RPMI8226 (cell line): ENCODE results near the gene CPEB3.
"Not testable (repeated sequence)": the region's sequence is repeated elsewhere in the genome, so short reads cannot be mapped to it uniquely, and the experiment has no call there.

ENCODE experiments used
- DNase-seq: peaks from one replicate; pipeline ENCODE4 v3.0.0-alpha.2; 2015

The CPEB3 gene

DNA sequence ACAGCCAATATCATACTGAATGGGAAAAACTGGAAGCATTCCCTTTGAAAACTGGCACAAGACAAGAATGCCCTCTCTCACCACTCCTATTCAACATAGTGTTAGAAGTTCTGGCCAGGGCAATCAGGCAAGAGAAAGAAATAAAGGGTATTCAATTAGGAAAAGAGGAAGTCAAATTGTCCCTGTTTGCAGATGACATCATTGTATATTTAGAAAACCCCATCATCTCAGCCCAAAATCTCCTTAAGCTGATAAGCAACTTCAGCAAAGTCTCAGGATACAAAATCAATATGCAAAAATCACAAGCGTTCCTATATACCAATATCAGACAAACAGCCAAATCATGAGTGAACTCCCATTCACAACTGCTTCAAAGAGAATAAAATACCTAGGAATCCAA lies 156.8 kb downstream of the CPEB3 start:
- DNase-seq: not testable (repeated sequence)

DNA sequence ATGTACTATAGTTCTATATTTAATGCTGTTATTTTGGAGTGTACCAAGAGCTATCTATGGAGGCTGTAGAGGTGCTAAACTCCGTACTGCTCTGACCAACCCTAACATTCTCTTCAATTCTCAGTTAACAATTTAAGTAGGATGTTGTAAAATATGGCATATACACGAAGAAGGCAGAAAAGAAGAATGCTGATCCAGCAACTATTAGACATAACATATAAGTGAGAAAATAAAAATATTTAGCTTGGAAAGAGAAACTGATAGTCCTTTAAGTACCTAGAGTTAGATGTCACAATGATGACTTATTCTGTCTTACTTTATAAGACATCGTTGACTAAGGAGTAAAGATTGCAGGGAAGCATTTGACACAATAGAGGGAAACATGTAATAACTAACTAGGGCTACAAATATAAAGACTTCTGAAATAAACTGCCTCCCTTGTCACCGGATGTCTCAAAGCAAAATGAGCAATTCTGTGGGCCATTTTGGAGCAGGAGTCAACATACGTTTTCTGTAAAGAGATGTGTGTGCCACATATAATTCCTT lies 159.5 kb downstream of the CPEB3 start:
- no peak for DNase-seq

DNA sequence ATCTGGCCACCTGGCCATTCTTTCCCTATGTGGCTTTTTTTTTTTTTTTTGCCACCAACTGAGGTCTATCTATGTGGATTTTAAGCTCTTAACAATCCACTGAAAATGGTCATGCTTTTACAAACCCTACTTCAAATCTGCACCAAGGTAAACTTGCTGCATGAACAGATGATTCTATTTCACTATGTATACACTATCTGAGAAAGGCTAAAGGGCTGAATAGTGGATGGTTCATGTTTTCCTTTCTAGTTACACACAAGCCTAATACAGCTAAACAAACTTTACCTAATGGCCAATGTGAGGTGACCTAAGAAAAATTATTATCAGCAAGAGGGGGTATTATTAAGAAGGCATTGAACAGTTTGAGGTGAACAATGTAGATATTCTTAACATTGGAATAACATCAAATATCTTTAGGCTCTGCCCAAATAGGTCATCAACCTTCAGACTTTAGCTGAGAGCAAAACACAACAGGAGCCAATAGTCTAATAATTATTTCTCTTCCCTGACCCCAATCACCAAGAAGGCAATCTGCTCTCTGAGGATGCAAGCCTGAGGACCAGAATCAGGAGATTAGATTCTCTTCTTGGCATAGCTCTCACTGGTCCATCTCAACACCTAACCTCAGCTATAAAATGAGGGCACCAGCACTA lies 160.1 kb downstream of the CPEB3 start:
- DNase-seq: no peak

DNA sequence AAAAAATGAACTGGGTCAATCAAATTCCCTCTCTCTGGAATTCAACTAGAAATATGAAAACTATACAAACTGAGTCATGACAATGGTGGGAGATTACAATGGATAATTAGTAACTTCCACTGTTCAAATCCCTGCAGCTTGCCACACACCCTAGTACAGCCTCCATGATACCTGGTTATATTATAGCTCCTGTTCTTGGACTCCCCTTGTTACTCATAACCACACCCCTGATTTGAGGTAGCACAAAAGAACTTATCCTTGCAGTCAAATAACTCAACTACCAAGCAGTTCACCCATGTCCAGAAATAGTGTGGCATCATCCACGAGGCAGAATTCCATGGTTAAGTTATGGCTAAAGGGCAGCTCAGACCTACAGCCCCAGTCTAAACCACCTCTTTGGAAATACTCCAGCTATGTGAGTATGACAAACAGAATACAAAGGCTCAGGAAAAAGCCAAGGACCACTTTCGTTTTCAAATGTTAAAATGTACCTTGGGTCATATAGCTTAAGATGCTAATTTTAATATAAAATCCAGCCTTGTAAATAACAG lies 164.7 kb downstream of the CPEB3 start:
- DNase-seq: no peak

DNA sequence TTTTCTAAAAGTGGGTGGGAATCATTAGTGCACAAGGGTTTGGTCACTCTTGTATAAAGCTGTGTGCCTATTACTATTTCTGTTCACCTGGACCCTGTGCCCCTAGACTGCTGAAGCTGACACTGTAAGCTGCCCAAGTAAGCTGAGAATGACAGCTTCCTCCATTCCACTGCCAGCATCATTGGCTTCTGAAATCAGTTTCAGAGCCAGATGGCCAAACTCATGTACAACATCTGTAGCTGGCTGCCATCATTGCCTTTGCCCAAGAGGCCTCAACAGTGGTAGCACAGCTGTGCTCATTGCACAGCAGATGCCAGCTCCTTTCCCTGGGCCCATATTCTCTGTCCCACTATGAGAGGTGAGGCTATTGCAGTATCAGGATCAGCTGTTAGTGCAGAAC lies 165.7 kb downstream of the CPEB3 start:
- DNase-seq: peak; percentile 57

DNA sequence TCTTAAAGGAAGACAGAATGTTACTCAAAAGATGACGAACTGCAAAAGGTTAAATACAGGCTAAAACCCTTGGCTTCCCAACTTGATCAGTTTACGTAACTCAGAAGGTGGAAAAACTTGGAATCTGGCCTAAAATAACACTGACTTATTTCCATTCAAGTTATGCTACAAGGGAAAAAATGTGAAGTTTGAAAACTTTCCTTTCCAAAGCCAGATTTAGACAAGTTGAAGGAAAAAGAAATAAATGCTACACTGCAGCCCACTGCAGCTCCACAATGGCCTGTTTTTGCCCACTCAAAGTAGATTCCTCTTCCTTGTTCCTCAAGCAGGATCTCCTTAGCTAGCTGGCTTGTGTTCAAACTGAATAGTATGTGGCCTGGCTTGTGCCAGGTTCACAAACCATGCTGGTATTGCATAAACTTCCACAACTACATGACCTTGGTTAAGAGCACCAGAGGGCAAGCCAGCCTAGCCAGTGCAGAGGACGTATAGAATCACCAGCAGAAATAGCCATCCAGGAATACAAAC lies 166.2 kb downstream of the CPEB3 start:
- DNase-seq: no peak

DNA sequence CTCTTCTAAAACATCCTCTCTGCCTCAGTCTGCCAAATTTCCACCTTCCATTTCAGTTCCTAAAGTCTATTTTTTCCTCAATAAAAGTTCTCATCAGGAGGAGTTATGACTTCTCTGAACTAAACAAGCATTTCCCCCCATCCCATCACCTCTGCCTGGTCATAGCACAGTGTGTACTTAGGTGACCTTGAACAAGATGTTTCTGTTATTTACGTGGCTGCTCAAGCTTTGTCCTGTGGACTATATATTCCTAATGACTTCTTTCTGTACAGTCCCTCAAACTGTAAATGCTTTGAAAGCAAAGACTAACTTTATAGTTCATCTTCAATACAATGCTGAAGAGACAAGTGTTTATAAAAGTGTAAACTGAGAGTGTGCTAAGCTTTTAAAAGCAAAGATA lies 166.9 kb downstream of the CPEB3 start:
- DNase-seq: no peak

DNA sequence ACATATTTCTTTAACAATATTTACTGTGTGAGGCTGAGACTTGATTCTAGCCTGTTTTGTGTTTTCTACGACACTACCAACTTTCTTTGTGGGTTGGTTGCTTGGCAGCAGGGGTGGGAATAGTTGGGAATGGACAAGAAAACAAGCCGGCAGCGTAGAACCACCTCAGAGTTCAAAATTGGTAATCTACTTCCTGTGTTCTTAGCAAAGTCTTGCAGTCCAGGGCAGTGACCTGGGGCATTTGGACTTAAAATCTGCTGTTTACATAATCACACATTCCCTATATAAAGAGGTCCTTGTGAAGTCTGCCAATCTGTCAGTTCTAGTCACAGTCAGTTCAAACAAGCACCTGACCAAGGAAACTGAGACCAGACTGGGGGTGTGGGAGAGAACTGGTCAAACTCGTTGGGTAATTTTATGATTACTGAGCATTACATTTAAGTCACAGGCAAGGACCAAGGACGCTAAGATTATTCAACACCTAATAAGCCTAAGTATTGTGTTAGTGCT lies 167.9 kb downstream of the CPEB3 start:
- DNase-seq: no peak

DNA sequence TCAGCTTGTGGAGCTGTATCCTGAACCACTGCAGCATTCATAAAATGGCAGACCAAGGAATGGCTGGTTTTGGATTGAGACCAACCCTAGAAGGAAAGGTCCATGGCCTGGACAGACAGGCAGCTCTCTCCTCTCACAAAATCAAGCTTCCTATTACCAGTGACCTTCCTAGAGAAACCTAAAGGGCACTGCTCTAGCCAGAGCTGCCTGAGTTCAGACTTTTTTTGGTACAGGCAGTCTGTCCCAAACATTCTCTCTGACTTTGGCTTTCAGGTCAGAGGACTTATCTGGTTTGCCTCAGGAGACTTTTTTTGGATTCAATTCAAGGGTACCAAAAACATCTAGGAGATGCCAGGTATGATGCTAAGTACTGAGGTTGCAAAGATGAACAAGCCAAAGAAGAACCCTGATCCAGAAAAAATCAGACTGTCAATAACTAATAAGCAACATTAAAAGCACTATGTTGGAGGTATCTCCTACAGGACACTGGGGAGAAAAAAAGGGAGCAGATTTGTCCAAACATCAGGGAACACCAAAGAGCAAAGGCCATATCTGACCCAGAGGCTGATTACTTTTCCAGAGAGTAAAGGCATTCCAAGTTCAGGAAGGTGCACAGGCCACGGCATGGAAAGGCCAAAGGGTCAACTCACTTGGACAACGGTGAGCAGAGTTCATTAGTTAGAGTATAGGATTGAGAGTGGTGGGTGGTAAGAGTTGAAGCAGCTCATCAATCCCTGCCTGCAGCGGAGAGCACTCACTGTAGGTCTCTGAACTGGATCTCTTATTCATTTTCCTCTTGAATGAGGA lies 169.0 kb downstream of the CPEB3 start:
- no peak for DNase-seq

DNA sequence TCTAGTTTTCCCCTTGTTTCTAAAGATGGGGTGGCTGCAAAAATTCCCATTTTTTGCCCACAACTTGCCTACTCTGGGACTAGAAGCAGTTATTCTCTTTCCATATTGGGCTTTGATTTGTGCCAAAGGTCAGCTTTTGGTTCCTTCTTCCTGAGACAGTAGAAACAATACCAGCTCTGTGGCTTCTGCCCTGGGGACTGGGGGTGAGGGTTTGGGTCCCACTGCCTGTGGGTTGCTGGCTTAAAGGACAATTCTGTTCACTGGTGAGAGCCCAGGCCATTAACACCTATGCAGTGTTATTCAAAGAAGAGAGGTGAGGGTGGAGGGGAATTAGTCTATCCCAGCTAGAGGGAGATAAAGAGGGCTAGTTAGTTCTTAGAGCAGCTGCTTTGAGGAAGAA lies 171.5 kb downstream of the CPEB3 start:
- no peak for DNase-seq

DNA sequence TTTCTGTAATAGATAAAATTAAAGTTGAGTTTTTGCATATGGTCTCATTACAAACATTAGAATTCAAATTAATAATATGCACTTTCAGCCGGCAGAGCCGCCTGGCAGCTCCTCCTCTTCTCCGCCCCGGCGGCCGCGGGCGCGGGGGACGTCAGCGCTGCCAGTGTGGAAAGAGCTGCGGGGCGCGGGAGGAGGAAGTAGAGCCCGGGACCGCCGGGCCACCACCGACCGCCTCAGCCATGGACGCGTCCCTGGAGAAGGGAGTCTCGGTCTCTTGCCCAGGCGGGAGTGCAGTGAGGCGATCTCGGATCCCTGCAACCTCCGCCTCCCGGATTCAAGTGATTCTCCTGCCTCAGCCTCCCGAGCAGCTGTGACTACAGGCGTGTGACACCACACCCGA lies 176.0 kb downstream of the CPEB3 start:
- not testable (repeated sequence) for DNase-seq

DNA sequence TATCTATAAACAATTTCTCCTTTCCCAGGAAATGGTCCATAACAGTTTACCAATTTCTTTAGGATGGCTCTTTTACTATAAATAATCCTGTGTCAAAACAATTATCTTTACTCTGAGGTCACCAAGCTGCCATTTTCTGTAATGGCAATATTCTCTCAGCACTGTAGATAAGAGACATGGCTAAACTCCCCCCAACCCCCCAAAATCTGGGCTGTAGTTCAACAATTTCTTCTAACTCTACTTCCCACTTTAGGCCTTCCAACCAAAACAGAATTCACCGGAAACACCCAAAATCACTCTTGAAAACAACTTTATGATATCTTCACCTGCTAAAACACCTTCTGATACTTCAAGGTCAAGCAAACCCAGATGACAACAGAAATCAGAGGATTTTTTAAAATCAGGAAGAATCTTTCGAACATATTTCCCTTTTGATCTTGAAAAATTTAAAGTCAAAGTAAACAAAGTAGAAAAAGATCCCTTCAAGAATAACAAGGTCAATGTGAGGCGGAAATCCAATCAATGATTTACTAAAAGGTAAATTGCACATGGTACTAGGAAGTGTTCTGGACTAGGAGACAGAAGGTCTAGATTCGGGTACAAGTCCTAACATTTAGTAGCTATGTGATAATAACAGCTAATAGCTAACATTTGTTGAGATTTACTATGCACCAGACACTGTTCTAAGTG lies 176.8 kb downstream of the CPEB3 start:
- no peak for DNase-seq

DNA sequence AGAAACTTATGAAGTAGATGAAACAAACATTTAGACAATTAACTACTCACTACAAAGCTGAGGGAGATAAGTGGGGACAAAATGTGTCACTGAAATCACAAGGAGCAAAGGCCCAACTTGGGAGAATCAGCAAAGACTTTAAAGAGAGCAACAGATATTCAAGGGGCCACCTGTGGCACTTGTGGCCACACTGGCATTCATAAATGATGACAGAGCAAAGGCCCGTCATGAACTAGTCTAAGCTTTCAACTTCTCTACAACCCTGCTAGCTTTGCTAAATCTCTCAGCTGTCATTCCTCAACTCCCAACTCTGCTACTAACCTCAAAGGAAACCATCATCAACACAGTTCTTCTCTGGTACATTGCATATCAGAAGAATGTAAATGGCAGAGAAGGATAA lies 178.4 kb downstream of the CPEB3 start:
- DNase-seq: peak; percentile 81

DNA sequence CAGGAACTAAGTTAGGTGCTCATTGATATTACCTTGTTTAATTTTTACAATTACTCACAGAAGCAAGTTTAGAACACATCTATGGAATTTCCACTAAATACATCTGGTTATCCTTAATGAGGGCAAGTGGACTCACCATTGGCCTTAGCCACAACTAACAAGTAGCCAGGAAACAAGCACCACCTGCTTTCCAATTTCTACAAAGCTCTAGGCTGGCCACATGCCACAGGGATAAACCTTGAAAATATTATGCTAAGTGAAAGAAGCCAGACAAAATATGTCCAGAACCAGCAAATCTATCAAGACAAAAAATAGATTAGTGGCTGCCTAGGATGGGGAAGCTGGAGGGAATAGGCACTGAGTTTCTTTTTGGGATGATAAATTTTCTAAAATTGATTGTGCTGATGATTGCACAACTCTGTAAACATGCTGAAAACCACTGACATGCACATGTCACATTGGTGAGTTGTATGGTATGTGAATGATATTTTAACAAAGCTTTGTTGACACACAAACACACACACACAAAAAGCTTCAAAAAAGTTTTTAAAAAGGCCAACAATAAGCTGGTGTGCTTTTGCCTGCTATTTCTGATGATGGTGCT lies 179.4 kb downstream of the CPEB3 start:
- peak; percentile 32 for DNase-seq

DNA sequence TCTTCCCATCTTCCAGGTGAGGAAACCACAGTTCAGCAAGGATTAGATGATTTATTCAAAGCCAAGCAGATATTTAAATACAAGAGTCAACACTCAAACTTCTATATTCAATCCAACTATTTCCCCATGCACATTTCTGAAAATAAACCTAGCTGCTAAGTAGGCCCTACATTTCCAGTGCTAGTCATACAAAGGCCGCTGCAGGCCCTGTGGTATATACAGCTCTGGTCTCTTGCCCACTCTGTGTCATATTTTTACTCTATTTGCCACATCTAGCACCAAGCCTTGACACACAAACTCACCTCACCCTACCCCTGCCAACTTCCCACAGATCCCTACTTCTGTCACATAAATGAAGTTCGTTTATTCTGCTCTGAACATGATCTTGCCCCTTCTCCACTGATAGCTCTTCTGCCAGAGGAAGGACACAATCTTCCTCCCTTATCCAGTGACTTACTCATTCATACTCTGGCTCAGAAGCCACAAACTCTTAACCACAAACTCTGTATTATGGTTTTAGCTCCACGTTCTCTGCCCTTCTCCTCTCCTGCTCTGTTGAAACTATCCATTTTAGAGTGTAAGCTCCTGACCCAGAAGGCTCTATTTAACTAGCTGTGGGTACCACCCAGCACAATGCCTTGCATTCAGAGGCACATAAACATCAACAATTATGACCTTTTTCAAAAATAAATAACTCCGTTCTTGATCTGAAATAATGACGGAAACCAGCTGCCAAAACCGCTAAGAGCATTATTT lies 180.7 kb downstream of the CPEB3 start:
- DNase-seq: no peak

DNA sequence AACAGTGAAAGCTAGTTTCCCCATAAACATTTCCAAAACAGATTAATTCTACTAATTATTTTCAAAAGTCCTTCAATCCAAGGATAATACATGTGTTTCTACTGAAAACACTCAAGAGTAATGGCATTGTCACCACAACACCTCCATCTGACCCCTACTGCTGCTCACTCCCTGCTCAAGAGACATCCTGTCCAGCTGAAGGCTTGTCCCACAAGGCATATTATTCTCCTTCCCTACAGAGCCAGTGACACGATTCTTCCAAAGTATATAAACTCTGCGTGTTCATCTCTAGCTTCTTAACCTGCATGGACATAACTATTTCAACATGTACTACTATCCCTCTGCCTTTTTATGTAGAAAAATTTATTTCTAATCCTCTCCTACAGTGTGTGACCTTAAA lies 182.1 kb downstream of the CPEB3 start:
- DNase-seq: no peak

DNA sequence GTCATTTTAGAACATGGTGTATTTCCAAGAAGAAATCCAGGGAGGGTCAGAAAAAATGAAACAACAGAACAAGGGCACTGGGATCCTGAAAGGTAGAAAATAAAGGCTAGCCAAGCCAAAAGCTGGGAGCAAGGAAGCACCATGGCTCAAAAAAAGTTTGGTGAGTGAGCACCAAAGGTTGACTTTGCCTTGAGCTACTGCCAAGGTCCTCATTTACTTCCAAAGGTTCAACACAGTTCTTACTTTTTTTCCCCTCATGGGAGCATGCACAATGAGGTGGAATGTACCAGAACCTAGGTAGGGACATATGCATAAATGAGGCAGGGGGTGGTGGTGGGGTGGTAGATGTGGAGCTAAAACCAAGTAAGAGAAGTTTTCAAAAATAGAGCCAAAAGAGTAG lies 182.8 kb downstream of the CPEB3 start:
- no peak for DNase-seq

DNA sequence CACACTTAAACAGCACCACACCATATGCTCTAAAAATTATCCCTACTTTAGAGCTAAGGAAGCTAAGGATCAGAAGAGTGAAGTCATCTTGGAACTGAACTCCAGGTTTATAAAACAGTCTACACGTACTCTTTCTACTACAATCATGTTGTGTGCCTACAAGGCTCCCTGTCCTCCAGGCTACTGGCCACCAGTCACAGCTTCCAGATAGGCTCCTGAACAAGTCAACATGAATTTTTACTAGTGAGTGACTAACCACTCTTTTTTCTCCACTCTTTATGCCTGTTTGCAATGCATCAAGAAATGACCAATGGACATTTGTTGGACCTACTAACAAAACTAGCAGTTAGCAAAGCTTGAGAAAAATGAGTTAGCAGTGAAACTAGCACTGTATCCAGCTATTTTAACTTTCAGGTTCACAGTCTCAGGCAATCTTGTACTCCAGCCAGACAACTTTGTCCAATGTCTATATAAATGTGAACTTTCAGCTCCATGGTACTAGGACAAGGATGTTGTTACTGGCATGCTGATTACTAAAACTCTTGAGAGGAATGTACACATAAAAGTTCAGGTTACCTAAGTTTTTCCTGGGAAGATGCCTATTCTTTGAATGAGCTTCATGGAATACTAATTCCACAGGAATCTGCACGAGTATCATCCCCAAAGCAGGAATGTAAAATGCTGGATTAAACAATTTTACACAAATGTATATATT lies 187.3 kb downstream of the CPEB3 start:
- no peak for DNase-seq

DNA sequence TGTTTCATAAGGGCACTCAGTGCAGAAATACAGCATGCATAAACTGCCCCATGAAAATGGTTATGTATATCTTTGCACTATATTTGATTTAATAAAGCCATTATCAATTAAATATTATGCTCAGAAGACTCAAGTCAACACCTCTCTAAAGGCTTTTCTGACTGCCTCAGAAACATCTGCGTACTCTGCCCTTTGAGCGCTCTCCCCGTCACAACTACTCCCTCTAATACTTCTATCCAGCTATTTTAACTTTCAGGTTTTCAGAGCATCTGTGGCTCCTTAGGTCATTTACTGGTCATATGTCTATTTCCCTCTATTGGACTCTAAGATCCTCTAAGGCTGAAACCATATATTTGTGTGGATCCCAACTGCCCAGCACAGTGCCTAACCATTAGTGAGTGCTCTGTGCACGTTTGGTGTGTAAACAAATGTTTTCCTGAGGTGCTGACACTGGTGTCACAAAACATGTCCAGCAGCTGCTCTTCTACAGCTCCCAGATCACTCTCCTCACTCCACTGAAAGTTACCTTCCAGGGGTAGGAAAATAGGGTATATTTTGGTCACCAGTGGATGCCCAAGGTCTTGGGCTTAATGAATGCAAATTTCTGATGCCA lies 188.2 kb downstream of the CPEB3 start:
- no peak for DNase-seq

DNA sequence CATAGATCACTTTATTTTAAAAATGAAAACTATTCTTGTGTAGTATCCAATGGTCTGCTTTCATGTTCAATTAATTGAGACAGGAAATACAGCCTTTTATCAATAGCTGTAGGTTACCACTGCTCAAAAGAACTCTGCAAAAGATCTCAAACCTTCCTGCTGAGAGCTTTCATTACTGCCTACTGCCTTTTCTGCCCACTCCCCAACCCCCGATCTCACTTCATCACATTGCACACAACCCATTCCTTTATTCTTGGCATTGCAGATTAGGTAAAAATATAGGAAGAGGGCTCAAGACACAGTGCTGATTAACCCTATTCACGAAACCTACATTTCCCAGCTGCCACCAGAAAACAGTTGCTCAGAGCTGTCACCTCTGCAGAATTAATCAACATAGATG lies 195.9 kb downstream of the CPEB3 start:
- no peak for DNase-seq

DNA sequence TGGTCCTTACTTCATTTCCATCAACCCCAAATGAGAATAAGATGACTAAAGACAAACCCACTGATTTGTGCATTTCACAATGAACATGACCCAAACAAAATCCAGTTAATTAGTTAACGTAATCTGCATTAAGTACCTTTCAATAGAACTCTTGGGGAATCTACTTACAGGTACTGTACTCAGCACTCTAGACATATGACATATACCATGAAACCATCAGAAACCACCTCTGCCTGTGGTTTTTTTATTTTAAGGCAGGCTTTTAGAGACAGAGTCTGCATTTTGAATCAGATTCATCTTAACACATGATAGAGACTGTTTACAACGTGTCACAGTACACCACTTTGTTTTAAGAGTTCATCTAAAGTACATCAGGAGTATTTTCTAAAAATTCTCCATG lies 198.9 kb downstream of the CPEB3 start:
- DNase-seq: peak; percentile 16
